ENCODE measurements around the gene PIGBOS1. TPM values are rescaled to one million over a fixed set of nuclear protein-coding genes. Genes with fewer than 3 reads are reported as not detected.

Gene PIGBOS1
- total and polyA plus RNA-seq, 9 of the 15 experiments (the other 6 are each of a cell fraction or from before 2014, with no cell fraction given) = 25.2 to 76.2 (median 46.0) TPM

DNA sequence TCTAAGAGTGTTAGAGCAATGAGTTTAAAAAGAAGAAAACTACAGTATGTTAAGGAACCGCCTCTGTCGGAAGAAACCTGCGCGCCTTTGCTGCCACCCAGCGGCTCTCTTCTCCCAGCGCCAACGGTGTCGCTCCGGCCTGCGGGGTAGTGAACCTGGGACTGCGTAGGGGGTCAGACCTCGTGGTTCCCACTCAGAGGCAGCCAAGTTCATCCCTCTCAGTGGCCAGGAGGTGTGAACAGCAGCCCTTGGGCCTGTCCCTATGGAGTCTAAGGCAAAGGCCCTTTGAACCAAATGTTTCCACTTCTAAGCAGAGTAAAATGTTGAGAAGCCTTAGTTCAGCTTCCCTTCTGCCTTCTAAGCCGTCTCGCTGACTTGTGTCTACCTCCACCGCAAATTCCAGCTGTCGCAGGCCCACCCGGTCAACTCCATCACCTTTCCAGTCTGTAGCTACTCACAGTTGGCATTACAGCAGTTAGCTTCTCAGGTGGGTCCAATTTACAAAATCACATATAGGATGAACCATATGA is 28.3 kb downstream of the PIGBOS1 start (continued):
- TF ChIP-seq, protein P1, sequence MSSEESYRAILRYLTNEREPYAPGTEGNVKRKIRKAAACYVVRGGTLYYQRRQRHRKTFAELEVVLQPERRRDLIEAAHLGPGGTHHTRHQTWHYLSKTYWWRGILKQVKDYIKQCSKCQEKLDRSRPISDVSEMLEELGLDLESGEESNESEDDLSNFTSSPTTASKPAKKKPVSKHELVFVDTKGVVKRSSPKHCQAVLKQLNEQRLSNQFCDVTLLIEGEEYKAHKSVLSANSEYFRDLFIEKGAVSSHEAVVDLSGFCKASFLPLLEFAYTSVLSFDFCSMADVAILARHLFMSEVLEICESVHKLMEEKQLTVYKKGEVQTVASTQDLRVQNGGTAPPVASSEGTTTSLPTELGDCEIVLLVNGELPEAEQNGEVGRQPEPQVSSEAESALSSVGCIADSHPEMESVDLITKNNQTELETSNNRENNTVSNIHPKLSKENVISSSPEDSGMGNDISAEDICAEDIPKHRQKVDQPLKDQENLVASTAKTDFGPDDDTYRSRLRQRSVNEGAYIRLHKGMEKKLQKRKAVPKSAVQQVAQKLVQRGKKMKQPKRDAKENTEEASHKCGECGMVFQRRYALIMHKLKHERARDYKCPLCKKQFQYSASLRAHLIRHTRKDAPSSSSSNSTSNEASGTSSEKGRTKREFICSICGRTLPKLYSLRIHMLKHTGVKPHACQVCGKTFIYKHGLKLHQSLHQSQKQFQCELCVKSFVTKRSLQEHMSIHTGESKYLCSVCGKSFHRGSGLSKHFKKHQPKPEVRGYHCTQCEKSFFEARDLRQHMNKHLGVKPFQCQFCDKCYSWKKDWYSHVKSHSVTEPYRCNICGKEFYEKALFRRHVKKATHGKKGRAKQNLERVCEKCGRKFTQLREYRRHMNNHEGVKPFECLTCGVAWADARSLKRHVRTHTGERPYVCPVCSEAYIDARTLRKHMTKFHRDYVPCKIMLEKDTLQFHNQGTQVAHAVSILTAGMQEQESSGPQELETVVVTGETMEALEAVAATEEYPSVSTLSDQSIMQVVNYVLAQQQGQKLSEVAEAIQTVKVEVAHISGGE (CRISPR knock-in tag; IDR thresholded peaks at IDR 0.05) = no peak
- no peak for TF ChIP-seq SUPT5H (IDR thresholded peaks at IDR 0.05)
- TF ChIP-seq, protein P2, sequence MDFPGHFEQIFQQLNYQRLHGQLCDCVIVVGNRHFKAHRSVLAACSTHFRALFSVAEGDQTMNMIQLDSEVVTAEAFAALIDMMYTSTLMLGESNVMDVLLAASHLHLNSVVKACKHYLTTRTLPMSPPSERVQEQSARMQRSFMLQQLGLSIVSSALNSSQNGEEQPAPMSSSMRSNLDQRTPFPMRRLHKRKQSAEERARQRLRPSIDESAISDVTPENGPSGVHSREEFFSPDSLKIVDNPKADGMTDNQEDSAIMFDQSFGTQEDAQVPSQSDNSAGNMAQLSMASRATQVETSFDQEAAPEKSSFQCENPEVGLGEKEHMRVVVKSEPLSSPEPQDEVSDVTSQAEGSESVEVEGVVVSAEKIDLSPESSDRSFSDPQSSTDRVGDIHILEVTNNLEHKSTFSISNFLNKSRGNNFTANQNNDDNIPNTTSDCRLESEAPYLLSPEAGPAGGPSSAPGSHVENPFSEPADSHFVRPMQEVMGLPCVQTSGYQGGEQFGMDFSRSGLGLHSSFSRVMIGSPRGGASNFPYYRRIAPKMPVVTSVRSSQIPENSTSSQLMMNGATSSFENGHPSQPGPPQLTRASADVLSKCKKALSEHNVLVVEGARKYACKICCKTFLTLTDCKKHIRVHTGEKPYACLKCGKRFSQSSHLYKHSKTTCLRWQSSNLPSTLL (IDR thresholded peaks at IDR 0.05) = no peak
- TF ChIP-seq, protein P3, sequence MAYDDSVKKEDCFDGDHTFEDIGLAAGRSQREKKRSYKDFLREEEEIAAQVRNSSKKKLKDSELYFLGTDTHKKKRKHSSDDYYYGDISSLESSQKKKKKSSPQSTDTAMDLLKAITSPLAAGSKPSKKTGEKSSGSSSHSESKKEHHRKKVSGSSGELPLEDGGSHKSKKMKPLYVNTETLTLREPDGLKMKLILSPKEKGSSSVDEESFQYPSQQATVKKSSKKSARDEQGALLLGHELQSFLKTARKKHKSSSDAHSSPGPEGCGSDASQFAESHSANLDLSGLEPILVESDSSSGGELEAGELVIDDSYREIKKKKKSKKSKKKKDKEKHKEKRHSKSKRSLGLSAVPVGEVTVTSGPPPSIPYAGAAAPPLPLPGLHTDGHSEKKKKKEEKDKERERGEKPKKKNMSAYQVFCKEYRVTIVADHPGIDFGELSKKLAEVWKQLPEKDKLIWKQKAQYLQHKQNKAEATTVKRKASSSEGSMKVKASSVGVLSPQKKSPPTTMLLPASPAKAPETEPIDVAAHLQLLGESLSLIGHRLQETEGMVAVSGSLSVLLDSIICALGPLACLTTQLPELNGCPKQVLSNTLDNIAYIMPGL (CRISPR knock-in tag; IDR thresholded peaks at IDR 0.05) = no peak
- no peak for TF ChIP-seq ZNF717 (CRISPR knock-in tag; IDR thresholded peaks at IDR 0.05)
- TF ChIP-seq ARID2 (IDR thresholded peaks at IDR 0.05) = peak; percentile 64; the same call in 1 of the 2 replicates
- TF ChIP-seq, protein P4, sequence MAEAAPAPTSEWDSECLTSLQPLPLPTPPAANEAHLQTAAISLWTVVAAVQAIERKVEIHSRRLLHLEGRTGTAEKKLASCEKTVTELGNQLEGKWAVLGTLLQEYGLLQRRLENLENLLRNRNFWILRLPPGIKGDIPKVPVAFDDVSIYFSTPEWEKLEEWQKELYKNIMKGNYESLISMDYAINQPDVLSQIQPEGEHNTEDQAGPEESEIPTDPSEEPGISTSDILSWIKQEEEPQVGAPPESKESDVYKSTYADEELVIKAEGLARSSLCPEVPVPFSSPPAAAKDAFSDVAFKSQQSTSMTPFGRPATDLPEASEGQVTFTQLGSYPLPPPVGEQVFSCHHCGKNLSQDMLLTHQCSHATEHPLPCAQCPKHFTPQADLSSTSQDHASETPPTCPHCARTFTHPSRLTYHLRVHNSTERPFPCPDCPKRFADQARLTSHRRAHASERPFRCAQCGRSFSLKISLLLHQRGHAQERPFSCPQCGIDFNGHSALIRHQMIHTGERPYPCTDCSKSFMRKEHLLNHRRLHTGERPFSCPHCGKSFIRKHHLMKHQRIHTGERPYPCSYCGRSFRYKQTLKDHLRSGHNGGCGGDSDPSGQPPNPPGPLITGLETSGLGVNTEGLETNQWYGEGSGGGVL (CRISPR knock-in tag; IDR thresholded peaks at IDR 0.05) = no peak
- TF ChIP-seq ZKSCAN8 (CRISPR knock-in tag; IDR thresholded peaks at IDR 0.05) = no peak
- TF ChIP-seq MYC (IDR thresholded peaks at IDR 0.05; ENCODE audit: low read depth, low read length) = peak; percentile 66
- peak; percentile 52; the same call in 1 of the 2 replicates for TF ChIP-seq MYC (CRISPR knock-in tag; IDR thresholded peaks at IDR 0.05; ENCODE audit: borderline replicate concordance, low read depth)
- TF ChIP-seq, protein P5, sequence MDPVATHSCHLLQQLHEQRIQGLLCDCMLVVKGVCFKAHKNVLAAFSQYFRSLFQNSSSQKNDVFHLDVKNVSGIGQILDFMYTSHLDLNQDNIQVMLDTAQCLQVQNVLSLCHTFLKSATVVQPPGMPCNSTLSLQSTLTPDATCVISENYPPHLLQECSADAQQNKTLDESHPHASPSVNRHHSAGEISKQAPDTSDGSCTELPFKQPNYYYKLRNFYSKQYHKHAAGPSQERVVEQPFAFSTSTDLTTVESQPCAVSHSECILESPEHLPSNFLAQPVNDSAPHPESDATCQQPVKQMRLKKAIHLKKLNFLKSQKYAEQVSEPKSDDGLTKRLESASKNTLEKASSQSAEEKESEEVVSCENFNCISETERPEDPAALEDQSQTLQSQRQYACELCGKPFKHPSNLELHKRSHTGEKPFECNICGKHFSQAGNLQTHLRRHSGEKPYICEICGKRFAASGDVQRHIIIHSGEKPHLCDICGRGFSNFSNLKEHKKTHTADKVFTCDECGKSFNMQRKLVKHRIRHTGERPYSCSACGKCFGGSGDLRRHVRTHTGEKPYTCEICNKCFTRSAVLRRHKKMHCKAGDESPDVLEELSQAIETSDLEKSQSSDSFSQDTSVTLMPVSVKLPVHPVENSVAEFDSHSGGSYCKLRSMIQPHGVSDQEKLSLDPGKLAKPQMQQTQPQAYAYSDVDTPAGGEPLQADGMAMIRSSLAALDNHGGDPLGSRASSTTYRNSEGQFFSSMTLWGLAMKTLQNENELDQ (CRISPR knock-in tag; IDR thresholded peaks at IDR 0.05; ENCODE audit: borderline replicate concordance) = no peak
- TF ChIP-seq, protein P6, sequence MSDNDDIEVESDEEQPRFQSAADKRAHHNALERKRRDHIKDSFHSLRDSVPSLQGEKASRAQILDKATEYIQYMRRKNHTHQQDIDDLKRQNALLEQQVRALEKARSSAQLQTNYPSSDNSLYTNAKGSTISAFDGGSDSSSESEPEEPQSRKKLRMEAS (CRISPR knock-in tag; IDR thresholded peaks at IDR 0.05) = peak; percentile 86
